HG02943 (cell line): Measurements from ENCODE around the gene ZEB1.
"Not testable (repeated sequence)": the region's sequence is repeated elsewhere in the genome, so short reads cannot be mapped to it uniquely, and the experiment has no call there.

Experiments used
- ATAC-seq: cut with Tn5 transposase; IDR thresholded peaks from one replicate; pipeline ENCODE4 v1.9.1; 2021; ENCODE audit warnings: mild to moderate bottlenecking, low read depth, moderate library complexity; ENCODE audit not compliant: unreplicated experiment

ZEB1 gene

GRCh38 chr10:31413325-31413724 is 94.3 kb downstream of the ZEB1 start:
- ATAC-seq = no peak

- ATAC-seq = no peak
Observed at GRCh38 chr10:31418481-31418880, 99.5 kb downstream of the ZEB1 start.

GRCh38 chr10:31419394-31420063 is 100.5 kb downstream of the ZEB1 start:
- ATAC-seq = no peak

- ATAC-seq = no peak
Observed at GRCh38 chr10:31421322-31421721, 102.3 kb downstream of the ZEB1 start.

GRCh38 chr10:31422634-31423033 is 103.6 kb downstream of the ZEB1 start:
- no peak for ATAC-seq

GRCh38 chr10:31424473-31424872 is 105.5 kb downstream of the ZEB1 start:
- no peak for ATAC-seq

- ATAC-seq = no peak
Observed at GRCh38 chr10:31426401-31426800, 107.4 kb downstream of the ZEB1 start.

- not testable (repeated sequence) for ATAC-seq
Observed at GRCh38 chr10:31427334-31427733, 108.3 kb downstream of the ZEB1 start.

GRCh38 chr10:31428499-31428898 is 109.5 kb downstream of the ZEB1 start:
- not testable (repeated sequence) for ATAC-seq

- no peak for ATAC-seq
Observed at GRCh38 chr10:31431021-31431420, 112.0 kb downstream of the ZEB1 start.

GRCh38 chr10:31437959-31438358 is 118.9 kb downstream of the ZEB1 start:
- no peak for ATAC-seq

GRCh38 chr10:31451766-31452165 is 132.8 kb downstream of the ZEB1 start:
- ATAC-seq = no peak

- ATAC-seq = no peak
Observed at GRCh38 chr10:31456468-31456867, 137.5 kb downstream of the ZEB1 start.

GRCh38 chr10:31457858-31458257 is 138.8 kb downstream of the ZEB1 start:
- ATAC-seq = no peak

GRCh38 chr10:31458974-31459373 is 140.0 kb downstream of the ZEB1 start:
- ATAC-seq = no peak

- ATAC-seq = no peak
Observed at GRCh38 chr10:31460242-31460641, 141.2 kb downstream of the ZEB1 start.

- no peak for ATAC-seq
Observed at GRCh38 chr10:31464552-31464951, 145.5 kb downstream of the ZEB1 start.

GRCh38 chr10:31466313-31466712 is 147.3 kb downstream of the ZEB1 start:
- ATAC-seq = no peak

- no peak for ATAC-seq
Observed at GRCh38 chr10:31467791-31468535, 148.9 kb downstream of the ZEB1 start.

- ATAC-seq = no peak
Observed at GRCh38 chr10:31468536-31468859, 149.5 kb downstream of the ZEB1 start.

- ATAC-seq = no peak
Observed at GRCh38 chr10:31475519-31475918, 156.5 kb downstream of the ZEB1 start.

- ATAC-seq = no peak
Observed at GRCh38 chr10:31476088-31476487, 157.1 kb downstream of the ZEB1 start.
